GM23248 (cell line): ENCODE measurements around the gene C4orf51.

Experiments used
- EZH2 ChIP-seq: fragments of 200-600 bp; sonication (generic); IDR thresholded peaks from 2 replicates; pipeline ENCODE4 v1.6.1; 2018; ENCODE audit warnings: antibody characterized with exemption, mild to moderate bottlenecking; ENCODE audit not compliant: insufficient read depth, poor library complexity, severe bottlenecking
- EZH2phosphoT487 ChIP-seq: fragments of 200-600 bp; sonication (generic); IDR thresholded peaks from 2 replicates; pipeline ENCODE4 v1.6.1; 2018; ENCODE audit warnings: antibody characterized with exemption, moderate library complexity, mild to moderate bottlenecking, low read depth; ENCODE audit not compliant: insufficient read depth

DNA sequence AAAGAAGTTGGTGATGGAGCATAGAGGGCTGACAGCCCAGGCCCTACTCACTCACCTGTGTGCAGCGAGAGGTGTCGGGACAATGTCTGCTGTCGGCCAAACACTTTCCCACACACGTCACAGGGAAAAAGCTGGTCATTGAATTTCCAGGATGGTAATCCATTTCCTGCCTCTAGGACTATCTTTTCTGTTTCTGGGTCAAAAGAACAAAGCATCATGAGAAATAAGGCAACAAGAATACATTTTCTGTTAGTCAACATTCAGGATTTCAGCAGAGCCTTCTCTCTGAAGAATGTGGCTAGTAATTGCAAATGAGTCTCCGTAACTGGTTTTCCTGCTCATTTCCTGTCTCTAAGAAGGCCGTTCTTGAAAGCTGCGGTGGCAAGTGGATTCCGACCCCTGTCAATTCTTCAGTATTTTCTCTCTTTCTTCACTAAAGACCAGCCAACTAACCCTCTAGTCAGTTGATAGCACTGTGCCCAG, 99.4 kb downstream of the C4orf51 start:
- TF ChIP-seq EZH2 (no peak), EZH2phosphoT487 (no peak)
